RWPE1 (cell line): ENCODE data around the gene GRWD1.

Source experiments
- CTCF ChIA-PET: fragments of 350-600 bp; sonication (Branson Sonifier 250); formaldehyde crosslinking; extraction: SDS; loops from one replicate; lab custom pipeline; 2021; lab: Yijun Ruan, JAX
- POLR2A ChIA-PET: fragments of 400-600 bp; formaldehyde crosslinking; extraction: SDS; loops from one replicate; lab custom pipeline; 2020; ENCODE audit warnings: antibody characterized with exemption; ENCODE audit not compliant: low non-redundant PET; lab: Yijun Ruan, JAX
- DNase-seq: peaks from one replicate; pipeline ENCODE4 v3.0.0; 2012; ENCODE audit warnings: low spot score
- H3K27ac ChIP-seq: fragments of 450-650 bp; 2 replicates; pipeline ENCODE4 v1.5.1; 2017
- CTCF ChIP-seq: fragments of 450-650 bp; conservative IDR thresholded peaks from 2 replicates; pipeline ENCODE4 v1.5.1; 2017; ENCODE audit warnings: low read depth, mild to moderate bottlenecking

GRWD1 gene

GRCh38 chr19:48469934-48470680, 24.3 kb downstream of the GRWD1 start:
- DNase-seq: no peak
- peak overlapping the region; percentile 98 for H3K27ac ChIP-seq
- POLR2A ChIA-PET: interaction anchor here (0.6 to 1.3 kb wide), 2 partner anchors 18 to 179 kb away, joined by 4 to 6 read pairs; no protein-coding TSS in a partner anchor
- CTCF ChIA-PET: interaction anchor here (0.7 to 1.2 kb wide), 2 partner anchors 20 to 106 kb away, joined by 3 to 4 read pairs; partner anchors contain the start of gene SYNGR4
- TF ChIP-seq CTCF: no peak

GRCh38 chr19:48470856-48471255, 25.1 kb downstream of the GRWD1 start:
- no peak for DNase-seq
- CTCF ChIA-PET: interaction anchor here (0.7 to 1.2 kb wide), 2 partner anchors 19 to 107 kb away, joined by 3 to 4 read pairs; partner anchors contain the start of gene SYNGR4
- no peak for TF ChIP-seq CTCF
- POLR2A ChIA-PET: no interaction called here
- peak overlapping the region; percentile 98 for H3K27ac ChIP-seq

- no peak for DNase-seq
- ChIA-PET POLR2A (no interaction called here), CTCF (no interaction called here)
- peak overlapping the region; percentile 98 for H3K27ac ChIP-seq
- no peak for TF ChIP-seq CTCF
Observed at GRCh38 chr19:48471836-48472235, 26.1 kb downstream of the GRWD1 start.

GRCh38 chr19:48473161-48473966, 27.6 kb downstream of the GRWD1 start:
- no peak for TF ChIP-seq CTCF
- POLR2A ChIA-PET: no interaction called here
- H3K27ac ChIP-seq: peak overlapping the region; percentile 98
- CTCF ChIA-PET: interaction anchor here (0.7 kb wide), 1 partner anchor 235 kb away, joined by 3 read pairs; no protein-coding TSS in a partner anchor
- DNase-seq: no peak

- H3K27ac ChIP-seq: peak overlapping the region; percentile 98
- ChIA-PET POLR2A (no interaction called here), CTCF (no interaction called here)
- DNase-seq: no peak
- no peak for TF ChIP-seq CTCF
Observed at GRCh38 chr19:48474084-48474592, 28.4 kb downstream of the GRWD1 start.
